OCI-LY1 (cell line): Measurements from ENCODE around the gene ROR2.

Source experiments
- CTCF ChIP-seq: fragments of 200-600 bp; sonication (generic), shearing (Covaris generic); IDR thresholded peaks from 2 replicates; pipeline ENCODE4 v1.5.1; 2017; ENCODE audit warnings: mild to moderate bottlenecking, antibody characterized with exemption, low read length, moderate library complexity, mixed read lengths
- EZH2 ChIP-seq: fragments of 200-600 bp; sonication (generic), shearing (Covaris generic); IDR thresholded peaks from 2 replicates; pipeline ENCODE4 v1.8.0; 2017; ENCODE audit warnings: borderline replicate concordance, mixed run types, mild to moderate bottlenecking, antibody characterized with exemption, low read length, moderate library complexity, mixed read lengths

GRCh38 chr9:91824151-91824550 is 125.9 kb downstream of the ROR2 start:
- TF ChIP-seq CTCF (no peak), EZH2 (no peak)
